HL-60 (cell line): ENCODE results near the gene MICAL2.

Experiments
- DNase-seq, 2 experiments: peaks; one replicate each; pipeline ENCODE4 v3.0.0-alpha.2; 2010 to 2020; ENCODE audit warnings: low read depth in 1 of 2, low spot score in 1 of 2
- H3K27ac ChIP-seq: fragments of 250-450 bp; sonication (Bioruptor Pico); replicated peaks from 2 replicates; pipeline ENCODE4 v1.5.1; 2020; ENCODE audit warnings: mild to moderate bottlenecking, moderate library complexity
- H3K27me3 ChIP-seq: fragments of 250-450 bp; sonication (Bioruptor Pico); 2 replicates; pipeline ENCODE4 v1.5.1; 2021; ENCODE audit warnings: mild to moderate bottlenecking, moderate library complexity; ENCODE audit not compliant: insufficient read depth, poor library complexity, severe bottlenecking
- H3K4me3 ChIP-seq: replicated peaks from 2 replicates; pipeline ENCODE4 v1.5.1; 2011; ENCODE audit warnings: mild to moderate bottlenecking, control low read depth, low read length; ENCODE audit not compliant: insufficient read depth
- GABPA ChIP-seq: IDR thresholded peaks from 2 replicates; pipeline ENCODE4 v1.6.1; 2012; ENCODE audit warnings: low read depth
- POLR2AphosphoS5 ChIP-seq: IDR thresholded peaks from 2 replicates; pipeline ENCODE4 v1.6.1; 2012; ENCODE audit warnings: low read depth
- SPI1 ChIP-seq: IDR thresholded peaks from 2 replicates; pipeline ENCODE4 v1.6.1; 2012; ENCODE audit warnings: low read depth, mild to moderate bottlenecking, borderline replicate concordance
- TF ChIP-seq, protein P1 (sequence below): IDR thresholded peaks from 2 replicates; pipeline ENCODE4 v1.6.1; 2012; ENCODE audit warnings: low read depth; ENCODE audit not compliant: insufficient replicate concordance
- TF ChIP-seq, protein P2 (sequence below): IDR thresholded peaks from one replicate; pipeline ENCODE4 v1.5.1; 2011; ENCODE audit warnings: low read length, control low read depth, inconsistent platforms; ENCODE audit not compliant: insufficient read depth

The MICAL2 gene

DNA sequence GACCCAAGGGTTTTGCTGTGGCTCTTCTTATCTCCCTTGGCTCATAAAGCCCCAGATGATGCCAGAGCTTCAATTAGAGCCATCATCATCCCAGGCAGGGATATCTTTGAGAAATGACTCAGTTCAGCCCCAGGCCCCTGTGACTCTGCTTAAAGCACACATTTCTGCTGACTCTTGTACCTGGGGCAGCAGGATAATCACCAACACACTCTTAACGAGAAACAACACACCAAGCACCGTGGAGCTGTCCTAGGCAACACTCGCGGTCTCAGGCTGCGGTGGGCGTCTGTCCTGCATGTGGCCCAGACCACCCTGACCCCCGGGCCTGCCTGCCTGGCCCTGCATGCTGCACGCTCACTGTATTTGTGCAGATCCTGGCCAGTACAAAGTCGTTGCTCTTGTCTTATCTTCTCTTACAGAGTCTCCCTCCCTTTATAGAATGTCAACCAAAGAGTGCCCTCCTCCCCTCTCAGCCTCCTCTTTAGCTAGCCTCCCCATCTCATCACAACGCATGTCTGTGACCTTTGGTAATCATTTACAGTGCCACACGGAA, 152.8 kb downstream of the MICAL2 start:
- Histone ChIP-seq H3K27ac (no peak overlapping the region), H3K4me3 (no peak overlapping the region), H3K27me3 (no peaks in the 10 kb centered on the region)
- DNase-seq, result no peak
- TF ChIP-seq SPI1 (no peak), POLR2AphosphoS5 (no peak), GABPA (no peak)
- TF ChIP-seq, protein P1, sequence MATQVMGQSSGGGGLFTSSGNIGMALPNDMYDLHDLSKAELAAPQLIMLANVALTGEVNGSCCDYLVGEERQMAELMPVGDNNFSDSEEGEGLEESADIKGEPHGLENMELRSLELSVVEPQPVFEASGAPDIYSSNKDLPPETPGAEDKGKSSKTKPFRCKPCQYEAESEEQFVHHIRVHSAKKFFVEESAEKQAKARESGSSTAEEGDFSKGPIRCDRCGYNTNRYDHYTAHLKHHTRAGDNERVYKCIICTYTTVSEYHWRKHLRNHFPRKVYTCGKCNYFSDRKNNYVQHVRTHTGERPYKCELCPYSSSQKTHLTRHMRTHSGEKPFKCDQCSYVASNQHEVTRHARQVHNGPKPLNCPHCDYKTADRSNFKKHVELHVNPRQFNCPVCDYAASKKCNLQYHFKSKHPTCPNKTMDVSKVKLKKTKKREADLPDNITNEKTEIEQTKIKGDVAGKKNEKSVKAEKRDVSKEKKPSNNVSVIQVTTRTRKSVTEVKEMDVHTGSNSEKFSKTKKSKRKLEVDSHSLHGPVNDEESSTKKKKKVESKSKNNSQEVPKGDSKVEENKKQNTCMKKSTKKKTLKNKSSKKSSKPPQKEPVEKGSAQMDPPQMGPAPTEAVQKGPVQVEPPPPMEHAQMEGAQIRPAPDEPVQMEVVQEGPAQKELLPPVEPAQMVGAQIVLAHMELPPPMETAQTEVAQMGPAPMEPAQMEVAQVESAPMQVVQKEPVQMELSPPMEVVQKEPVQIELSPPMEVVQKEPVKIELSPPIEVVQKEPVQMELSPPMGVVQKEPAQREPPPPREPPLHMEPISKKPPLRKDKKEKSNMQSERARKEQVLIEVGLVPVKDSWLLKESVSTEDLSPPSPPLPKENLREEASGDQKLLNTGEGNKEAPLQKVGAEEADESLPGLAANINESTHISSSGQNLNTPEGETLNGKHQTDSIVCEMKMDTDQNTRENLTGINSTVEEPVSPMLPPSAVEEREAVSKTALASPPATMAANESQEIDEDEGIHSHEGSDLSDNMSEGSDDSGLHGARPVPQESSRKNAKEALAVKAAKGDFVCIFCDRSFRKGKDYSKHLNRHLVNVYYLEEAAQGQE, result no peak
- TF ChIP-seq, protein P2, sequence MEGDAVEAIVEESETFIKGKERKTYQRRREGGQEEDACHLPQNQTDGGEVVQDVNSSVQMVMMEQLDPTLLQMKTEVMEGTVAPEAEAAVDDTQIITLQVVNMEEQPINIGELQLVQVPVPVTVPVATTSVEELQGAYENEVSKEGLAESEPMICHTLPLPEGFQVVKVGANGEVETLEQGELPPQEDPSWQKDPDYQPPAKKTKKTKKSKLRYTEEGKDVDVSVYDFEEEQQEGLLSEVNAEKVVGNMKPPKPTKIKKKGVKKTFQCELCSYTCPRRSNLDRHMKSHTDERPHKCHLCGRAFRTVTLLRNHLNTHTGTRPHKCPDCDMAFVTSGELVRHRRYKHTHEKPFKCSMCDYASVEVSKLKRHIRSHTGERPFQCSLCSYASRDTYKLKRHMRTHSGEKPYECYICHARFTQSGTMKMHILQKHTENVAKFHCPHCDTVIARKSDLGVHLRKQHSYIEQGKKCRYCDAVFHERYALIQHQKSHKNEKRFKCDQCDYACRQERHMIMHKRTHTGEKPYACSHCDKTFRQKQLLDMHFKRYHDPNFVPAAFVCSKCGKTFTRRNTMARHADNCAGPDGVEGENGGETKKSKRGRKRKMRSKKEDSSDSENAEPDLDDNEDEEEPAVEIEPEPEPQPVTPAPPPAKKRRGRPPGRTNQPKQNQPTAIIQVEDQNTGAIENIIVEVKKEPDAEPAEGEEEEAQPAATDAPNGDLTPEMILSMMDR, result no peak

DNA sequence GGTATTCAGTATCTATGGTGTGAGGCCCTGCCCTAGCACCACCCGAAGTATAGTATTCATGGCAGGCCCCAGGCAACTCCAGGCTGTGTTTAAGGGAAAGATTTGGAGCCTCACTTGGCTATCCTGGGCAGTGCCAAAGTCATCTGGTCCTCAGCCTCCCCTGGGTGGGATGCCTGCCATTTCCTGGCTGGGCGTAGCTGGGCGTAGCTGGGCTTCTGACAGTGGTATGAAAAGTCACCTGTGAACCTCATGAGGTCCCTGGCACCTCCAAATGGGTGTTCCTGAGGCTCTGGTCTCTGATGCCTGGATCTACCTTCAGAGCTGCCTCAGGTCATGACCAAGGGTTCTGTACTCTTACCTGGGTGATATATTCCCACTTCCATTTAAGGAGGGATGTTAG, 154.0 kb downstream of the MICAL2 start:
- no peak for DNase-seq
- Histone ChIP-seq H3K27ac (no peak overlapping the region), H3K27me3 (no peaks in the 10 kb centered on the region), H3K4me3 (no peak overlapping the region)
- TF ChIP-seq GABPA (no peak), POLR2AphosphoS5 (no peak), SPI1 (no peak)
- TF ChIP-seq, protein P1, result no peak
- TF ChIP-seq, protein P2, result no peak

DNA sequence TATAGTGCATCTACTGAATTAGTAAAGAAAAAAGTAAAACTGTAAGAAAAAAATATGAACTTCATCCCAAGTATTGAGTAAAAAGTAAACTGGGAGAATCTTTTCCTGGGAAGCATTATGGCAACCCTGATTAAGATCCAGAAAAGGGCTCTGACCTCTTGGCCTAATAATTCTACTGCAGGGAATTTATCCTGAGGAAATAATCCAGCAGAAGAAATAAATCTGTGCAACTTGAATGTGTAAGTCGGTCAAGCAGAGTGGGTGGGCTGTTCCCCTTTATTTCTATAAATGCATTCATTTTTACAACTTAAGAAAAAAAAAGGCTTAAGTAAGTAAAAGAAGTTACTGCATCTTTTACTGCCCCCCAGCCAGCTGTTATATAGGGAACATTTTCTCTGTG, 155.7 kb downstream of the MICAL2 start:
- H3K4me3 ChIP-seq, result no peak overlapping the region

More for the DNA sequence above, 155.7 kb downstream of the MICAL2 start:
- no peak for TF ChIP-seq POLR2AphosphoS5
- no peak for TF ChIP-seq SPI1
- TF ChIP-seq, protein P1, result no peak
- no peak for TF ChIP-seq GABPA
- TF ChIP-seq, protein P2, result no peak
- Histone ChIP-seq H3K27ac (no peak overlapping the region), H3K27me3 (no peaks in the 10 kb centered on the region)
- no peak for DNase-seq
